Osteoblast (primary cell): Measurements from ENCODE around the gene RPAIN. TPM values are rescaled to one million over a fixed set of nuclear protein-coding genes. Genes with fewer than 3 reads are reported as not detected.

Source experiments
- DNase-seq: peaks from one replicate; pipeline ENCODE4 v3.0.0; 2011; ENCODE audit warnings: low spot score, mixed read lengths; ENCODE audit not compliant: insufficient read length; ENCODE audit errors: missing footprints
- H2AFZ ChIP-seq: 2 replicates; pipeline ENCODE4 v1.6.0; 2011; ENCODE audit warnings: mild to moderate bottlenecking, low read length
- H3K27ac ChIP-seq: 2 replicates; pipeline ENCODE4 v1.5.1; 2011; ENCODE audit warnings: mild to moderate bottlenecking, low read depth, low read length, moderate library complexity
- H3K27me3 ChIP-seq: 2 replicates; pipeline ENCODE4 v1.6.0; 2012; ENCODE audit warnings: mild to moderate bottlenecking, control low read depth, inconsistent platforms, low read length, moderate library complexity; ENCODE audit not compliant: insufficient read depth
- H3K36me3 ChIP-seq: 2 replicates; pipeline ENCODE4 v1.5.1; 2011; ENCODE audit warnings: mild to moderate bottlenecking, low read length, control low read depth, moderate library complexity; ENCODE audit not compliant: insufficient read depth
- H3K4me1 ChIP-seq: 2 replicates; pipeline ENCODE4 v1.5.1; 2011; ENCODE audit warnings: mild to moderate bottlenecking, low read length, control low read depth, moderate library complexity; ENCODE audit not compliant: insufficient read depth
- H3K4me2 ChIP-seq: 2 replicates; pipeline ENCODE4 v1.6.0; 2011; ENCODE audit warnings: mild to moderate bottlenecking, low read length; ENCODE audit not compliant: insufficient read depth
- H3K4me3 ChIP-seq: fragments of 200-600 bp; sonication (generic); 3 replicates; pipeline ENCODE4 v1.5.1; 2012; ENCODE audit warnings: mild to moderate bottlenecking, low read length, inconsistent platforms; ENCODE audit not compliant: insufficient read depth
- H3K79me2 ChIP-seq: 2 replicates; pipeline ENCODE4 v1.6.0; 2012; ENCODE audit warnings: mild to moderate bottlenecking, low read length, control low read depth, inconsistent platforms; ENCODE audit not compliant: insufficient read depth
- H3K9me3 ChIP-seq: 2 replicates; pipeline ENCODE4 v1.5.1; 2011; ENCODE audit warnings: low read depth, low read length, control low read depth
- H4K20me1 ChIP-seq: 2 replicates; pipeline ENCODE4 v1.6.0; 2012; ENCODE audit warnings: mild to moderate bottlenecking, low read length, control low read depth; ENCODE audit not compliant: insufficient read depth
- CTCF ChIP-seq: IDR thresholded peaks from 2 replicates; pipeline ENCODE4 v1.5.1; 2011; ENCODE audit warnings: mild to moderate bottlenecking, low read depth, low read length, moderate library complexity; ENCODE audit errors: extremely low read depth
- total RNA-seq: library from RNA; depleted of rRNA; stranded (reverse); fragments of >200 nt; gene quantifications from 2 replicates; pipeline ENCODE4 v1.2.3, GENCODE V29; 2012

RPAIN gene
- total RNA-seq, 1 donor: 40.2 TPM

DNA sequence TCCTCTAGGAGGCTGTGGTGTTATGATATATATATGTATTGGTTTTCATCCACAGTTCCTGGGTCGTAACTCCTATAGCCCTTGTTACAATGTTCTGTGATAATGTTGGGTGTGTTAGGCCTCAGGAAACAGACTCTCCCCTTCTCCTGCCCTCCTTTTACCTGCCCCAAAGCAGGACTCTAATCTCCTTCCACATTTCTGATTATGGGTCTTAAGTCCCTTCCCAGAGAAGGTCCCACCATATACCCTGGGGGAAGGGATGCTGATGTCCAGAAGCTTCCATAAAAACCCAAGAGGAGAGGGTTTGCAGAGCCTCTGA, 19.4 kb downstream of the RPAIN start:
- peak overlapping the region; percentile 96 for H3K4me3 ChIP-seq
- peaks cover 43% of the 10 kb centered on the region for H3K79me2 ChIP-seq
- no peaks in the 10 kb centered on the region for H3K27me3 ChIP-seq
- H4K20me1 ChIP-seq: peaks cover 8% of the 10 kb centered on the region
- TF ChIP-seq CTCF: no peak
- H3K36me3 ChIP-seq: peaks cover 45% of the 10 kb centered on the region
- peak overlapping the region; percentile 46 for H3K27ac ChIP-seq
- no peaks in the 10 kb centered on the region for H3K9me3 ChIP-seq
- H3K4me1 ChIP-seq: peaks cover 19% of the 10 kb centered on the region
- DNase-seq: no peak
- H3K4me2 ChIP-seq: peak overlapping the region; percentile 97
- H2AFZ ChIP-seq: peak overlapping the region; percentile 90

- no peak for DNase-seq
- Histone ChIP-seq H3K27ac (no peak overlapping the region), H3K27me3 (no peaks in the 10 kb centered on the region), H3K4me2 (no peak overlapping the region), H3K9me3 (no peaks in the 10 kb centered on the region), H3K36me3 (peaks cover 55% of the 10 kb centered on the region), H3K79me2 (peaks cover 5% of the 10 kb centered on the region), H4K20me1 (no peaks in the 10 kb centered on the region), H3K4me1 (peaks cover 6% of the 10 kb centered on the region), H2AFZ (no peak overlapping the region), H3K4me3 (no peak overlapping the region)
- no peak for TF ChIP-seq CTCF
Measured at GRCh38 chr17:5443728-5444127, 23.7 kb downstream of the RPAIN start.

GRCh38 chr17:5444209-5444608, 24.2 kb downstream of the RPAIN start:
- no peaks in the 10 kb centered on the region for H3K27me3 ChIP-seq
- DNase-seq: no peak
- no peaks in the 10 kb centered on the region for H3K9me3 ChIP-seq
- peaks cover 3% of the 10 kb centered on the region for H3K79me2 ChIP-seq
- H3K4me2 ChIP-seq: no peak overlapping the region
- H3K27ac ChIP-seq: no peak overlapping the region
- no peak for TF ChIP-seq CTCF
- H3K4me3 ChIP-seq: no peak overlapping the region
- peaks cover 58% of the 10 kb centered on the region for H3K36me3 ChIP-seq
- H3K4me1 ChIP-seq: peaks cover 5% of the 10 kb centered on the region
- H2AFZ ChIP-seq: no peak overlapping the region
- H4K20me1 ChIP-seq: no peaks in the 10 kb centered on the region

DNA sequence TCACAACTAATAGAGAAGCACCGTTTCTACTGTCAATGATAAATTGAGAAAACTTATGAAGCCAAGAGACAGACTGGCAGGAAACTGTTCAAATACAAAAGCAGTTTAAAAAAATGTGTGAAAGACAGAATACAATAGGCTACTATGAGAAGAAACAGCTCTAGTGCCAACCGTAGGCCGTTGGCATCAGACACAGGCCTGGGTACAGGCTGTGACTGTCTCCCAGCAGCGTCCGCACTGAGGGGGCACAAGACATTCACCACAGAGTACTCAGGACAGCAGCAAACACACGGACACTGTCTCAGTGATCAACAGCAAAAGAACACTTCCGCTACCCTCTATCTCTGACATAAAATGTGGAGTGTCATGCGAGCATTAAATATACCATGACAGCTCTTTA, 26.8 kb downstream of the RPAIN start:
- no peaks in the 10 kb centered on the region for H3K27me3 ChIP-seq
- H3K36me3 ChIP-seq: peaks cover 70% of the 10 kb centered on the region
- no peaks in the 10 kb centered on the region for H3K4me1 ChIP-seq
- no peaks in the 10 kb centered on the region for H4K20me1 ChIP-seq
- H2AFZ ChIP-seq: no peak overlapping the region
- no peak overlapping the region for H3K27ac ChIP-seq
- no peak overlapping the region for H3K4me2 ChIP-seq
- no peak for TF ChIP-seq CTCF
- no peaks in the 10 kb centered on the region for H3K9me3 ChIP-seq
- peaks cover 3% of the 10 kb centered on the region for H3K79me2 ChIP-seq
- H3K4me3 ChIP-seq: no peak overlapping the region
- no peak for DNase-seq
